CD4-positive, alpha-beta T cell treated with Interleukin-15 for 4 hours (primary cell): Measurements from ENCODE around the gene C6orf120.

Experiments used
- DNase-seq: peaks from one replicate; pipeline ENCODE4 v3.0.0-alpha.2; 2020; ENCODE audit warnings: low spot score

The C6orf120 gene

DNA sequence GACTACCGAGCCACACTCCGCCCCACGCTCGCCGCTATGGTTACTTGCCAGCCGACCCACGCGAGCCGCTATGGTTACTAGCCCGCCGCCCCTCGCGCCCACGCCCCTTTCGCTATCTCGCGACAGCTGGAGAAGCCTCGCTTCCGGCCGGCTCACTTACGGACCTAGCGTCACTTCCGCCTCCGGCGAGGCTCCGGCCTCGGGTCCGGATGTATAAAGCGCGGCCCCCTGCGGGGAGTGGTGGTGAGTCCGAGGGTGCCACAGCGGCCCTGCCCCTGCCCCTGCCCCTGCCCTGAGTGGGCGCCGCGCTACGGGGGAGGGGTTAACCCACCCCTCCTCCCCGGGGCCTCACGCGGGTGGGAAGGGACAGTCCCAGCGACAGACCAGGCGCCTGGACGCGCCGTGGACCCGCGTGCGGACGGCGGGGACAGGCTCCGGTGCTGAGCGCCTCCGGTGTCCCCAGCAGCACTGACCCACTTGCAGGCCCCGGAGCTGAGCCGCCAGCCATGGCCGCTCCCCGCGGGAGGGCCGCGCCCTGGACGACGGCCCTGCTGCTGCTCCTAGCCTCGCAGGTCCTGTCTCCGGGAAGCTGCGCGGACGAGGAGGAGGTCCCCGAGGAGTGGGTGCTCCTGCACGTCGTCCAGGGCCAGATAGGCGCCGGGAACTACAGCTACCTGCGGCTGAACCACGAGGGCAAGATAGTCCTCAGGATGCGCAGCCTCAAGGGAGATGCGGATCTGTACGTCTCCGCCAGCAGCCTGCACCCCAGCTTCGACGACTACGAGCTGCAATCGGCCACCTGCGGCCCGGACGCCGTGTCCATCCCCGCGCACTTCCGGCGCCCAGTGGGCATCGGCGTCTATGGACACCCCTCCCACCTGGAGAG lies at the start of gene C6orf120, which contains the start of gene WDR27:
TSS of gene C6orf120 (plus strand) at position 173 of the 886 bp plus-strand sequence. CDS start at position 507, 334 bp downstream.
TSS of gene WDR27 (minus strand) at position 76 of the 886 bp plus-strand sequence. CDS start 13,024 bp downstream, outside the sequence.
- peak; percentile 96 for DNase-seq

DNA sequence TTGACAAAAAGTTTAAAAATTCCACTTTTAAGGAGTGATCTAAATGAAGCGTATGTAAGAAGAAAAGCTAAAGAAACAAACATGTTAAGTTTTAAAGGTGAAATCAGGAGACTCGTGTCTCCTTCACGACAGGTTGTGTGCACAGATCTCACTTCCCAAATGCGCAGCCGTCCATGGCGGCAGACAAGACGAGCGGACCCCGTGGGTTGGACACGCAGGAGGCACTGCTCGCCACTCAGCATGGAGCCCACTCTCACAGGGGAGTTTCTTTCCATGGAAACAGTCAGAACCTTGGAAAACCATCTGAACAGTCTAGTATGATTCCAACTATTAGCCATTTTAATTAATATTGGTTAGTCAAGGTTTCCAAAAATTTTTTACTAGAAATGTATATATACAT lies 49.0 kb upstream of the C6orf120 start:
- DNase-seq = no peak

DNA sequence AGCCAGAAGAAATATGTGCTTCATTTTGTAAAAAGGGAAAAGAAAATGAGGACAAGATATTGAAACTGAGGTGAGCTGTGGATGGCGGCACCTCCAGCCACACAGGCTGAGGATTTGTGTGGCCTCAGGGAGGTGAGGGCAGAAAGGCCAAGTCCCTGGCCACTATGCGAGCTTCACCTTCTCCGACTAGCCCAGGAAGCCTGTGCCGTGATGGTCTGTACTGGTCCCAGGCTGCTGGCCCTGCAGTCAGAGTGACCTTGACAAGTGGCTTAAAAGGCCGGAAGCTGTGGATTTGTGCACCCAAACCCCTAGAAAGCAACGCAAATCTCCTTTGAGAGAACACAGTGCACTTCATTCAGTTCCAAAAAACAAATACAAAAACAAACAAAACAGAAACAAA lies 48.2 kb upstream of the C6orf120 start:
- DNase-seq = no peak

DNA sequence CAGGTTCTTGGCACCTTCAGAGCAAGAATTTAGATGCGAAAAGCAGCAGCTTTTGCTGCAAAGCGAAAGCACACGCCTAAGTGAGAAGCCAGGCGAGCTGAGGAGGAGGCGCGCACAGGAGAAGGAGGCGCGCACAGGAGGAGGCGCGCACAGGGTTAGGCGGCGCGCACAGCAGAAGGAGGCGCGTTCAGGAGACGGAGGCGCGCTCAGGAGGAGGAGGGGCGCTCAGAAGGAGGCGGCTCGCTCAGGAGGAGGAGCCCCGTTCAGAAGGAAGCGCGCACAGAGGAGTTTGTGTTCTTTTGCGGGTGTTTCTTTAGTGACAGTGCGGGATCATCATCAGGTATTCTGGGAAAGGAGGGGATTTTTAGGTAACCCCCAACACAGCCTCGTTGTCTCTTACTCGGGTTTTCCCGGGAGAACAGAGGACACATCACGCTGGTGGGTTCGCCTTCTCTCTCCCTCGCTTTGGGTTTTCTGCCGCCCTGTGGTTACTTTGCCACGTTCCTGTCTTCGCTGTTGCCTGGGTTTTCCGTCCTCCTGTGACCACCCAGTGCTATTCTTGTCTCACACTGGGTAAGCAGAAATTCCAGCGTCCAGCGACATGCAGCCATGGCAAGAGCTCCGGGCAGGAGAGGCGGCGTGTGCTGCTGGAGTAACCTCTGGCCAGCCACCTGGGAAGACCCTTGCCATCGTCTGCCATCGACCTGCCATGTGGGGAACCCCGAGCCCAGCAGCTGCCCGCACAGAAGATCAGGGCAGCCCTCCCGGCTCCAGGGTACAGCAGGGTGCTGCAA lies 47.1 kb upstream of the C6orf120 start:
- DNase-seq = no peak

DNA sequence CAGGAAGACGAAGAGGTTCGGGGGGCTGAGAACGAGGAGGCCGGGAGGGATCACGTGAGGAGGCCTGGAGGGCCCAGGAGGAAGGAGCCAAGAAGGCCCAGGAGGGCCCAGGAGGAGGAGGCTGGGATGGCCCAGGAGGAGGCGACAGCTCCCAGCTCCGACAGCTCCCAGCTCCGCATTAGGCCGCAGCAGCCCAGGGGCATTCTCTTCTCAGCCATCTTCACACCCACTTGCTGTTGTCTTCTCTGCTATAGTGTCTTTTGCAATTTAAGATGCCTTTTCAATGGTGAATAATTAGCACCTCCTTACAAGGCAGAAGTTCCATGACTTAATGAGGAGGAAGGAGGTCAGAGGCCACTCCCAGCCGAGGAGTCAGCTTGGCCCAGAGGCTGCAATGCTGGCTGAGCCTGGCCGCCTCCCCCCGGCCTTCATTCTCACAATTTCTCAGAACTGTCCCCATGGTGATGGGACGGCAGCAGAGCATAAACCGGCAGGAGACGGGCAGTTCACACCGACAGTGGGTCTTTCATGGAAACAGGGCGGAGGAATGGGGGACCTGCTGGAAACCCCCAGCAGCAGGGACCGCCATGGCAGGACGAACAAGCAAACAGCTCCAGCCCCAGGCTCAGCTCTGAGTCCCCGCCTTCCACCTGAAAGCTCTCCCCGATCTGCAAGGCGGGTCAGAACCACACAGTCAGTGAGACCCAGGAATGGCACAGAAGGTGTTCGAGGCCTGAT lies 45.2 kb upstream of the C6orf120 start:
- DNase-seq = no peak

DNA sequence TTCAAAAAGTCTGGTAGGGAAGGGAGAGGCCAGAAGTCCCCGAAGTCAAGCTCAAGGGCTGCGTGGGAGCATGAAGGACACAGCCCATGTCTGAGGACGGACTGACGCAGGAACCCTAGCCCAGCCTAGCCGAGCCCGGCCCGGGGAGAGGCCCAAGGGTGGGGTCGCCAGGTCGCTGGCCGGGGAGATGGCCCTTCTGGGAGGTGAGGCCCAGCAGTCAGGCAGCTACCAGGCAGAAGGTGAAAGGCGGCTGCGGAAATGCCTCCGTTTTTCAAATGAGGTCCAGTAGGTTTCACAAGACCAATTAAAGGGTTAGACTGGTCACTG lies 44.7 kb upstream of the C6orf120 start:
- no peak for DNase-seq

DNA sequence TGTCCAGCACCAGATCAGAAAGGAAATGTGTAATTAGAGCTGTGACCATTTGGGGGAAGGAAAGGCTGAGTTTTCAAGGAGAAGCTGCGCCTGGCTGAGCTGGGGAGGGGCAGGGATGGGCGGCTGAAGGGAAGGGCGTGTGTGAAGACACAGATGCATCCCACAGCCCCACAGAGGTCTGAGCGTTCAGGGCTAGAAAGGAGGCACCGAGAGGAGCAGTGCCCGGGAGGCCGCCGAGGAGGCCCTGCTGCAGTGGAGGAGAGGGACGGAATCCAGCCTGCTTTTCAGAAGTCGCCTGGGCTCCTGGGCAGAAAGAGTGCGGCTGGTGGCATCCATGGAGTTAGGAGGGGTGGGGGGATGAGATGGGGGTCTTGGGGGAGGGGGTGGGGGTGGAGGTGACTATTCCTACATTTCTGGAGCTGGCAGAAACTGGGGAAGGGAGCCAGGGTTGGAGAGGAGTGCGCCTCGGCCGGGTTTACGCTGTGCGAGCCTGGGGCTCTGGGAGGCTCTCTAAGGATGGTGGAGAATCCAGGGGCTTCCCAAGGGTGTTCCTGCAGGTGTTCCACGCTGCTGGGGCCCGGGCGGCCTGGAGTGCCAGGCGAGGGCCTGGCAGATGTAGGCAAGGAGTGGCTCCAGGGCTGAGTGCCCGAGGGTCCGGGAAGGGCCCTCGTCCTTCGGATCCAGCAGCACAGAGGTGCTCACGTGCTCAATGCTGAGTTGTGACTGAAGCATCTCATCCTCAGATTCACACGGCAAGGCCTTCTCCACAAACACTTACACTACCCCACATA lies 41.9 kb upstream of the C6orf120 start:
- DNase-seq = no peak

DNA sequence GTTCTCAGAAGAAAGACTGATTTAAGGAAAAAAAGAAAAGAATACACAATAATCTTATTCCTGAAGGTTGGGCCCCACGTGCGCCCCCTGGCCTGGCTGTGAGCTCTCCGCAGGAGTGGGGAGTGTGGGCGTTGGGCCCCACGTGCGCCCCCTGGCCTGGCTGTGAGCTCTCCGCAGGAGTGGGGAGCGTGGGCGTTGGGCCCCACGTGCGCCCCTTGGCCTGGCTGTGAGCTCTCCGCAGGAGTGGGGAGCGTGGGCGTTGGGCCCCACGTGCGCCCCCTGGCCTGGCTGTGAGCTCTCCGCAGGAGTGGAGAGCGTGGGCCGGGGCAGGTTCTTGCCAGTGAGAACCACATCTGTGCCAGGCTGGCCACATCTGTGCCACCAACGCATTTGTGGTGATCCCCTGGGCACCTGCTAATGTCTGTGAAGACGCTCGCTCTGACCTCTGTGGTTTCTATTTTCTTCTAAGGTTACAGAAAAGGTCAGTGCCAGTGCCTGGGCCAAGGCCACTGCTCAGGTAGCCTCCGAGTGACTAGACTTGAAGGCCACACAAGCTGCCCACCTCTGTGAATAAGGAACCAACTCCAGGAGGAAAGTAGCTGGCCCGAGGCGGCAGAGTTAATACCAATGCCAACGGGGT lies 41.1 kb upstream of the C6orf120 start:
- no peak for DNase-seq

DNA sequence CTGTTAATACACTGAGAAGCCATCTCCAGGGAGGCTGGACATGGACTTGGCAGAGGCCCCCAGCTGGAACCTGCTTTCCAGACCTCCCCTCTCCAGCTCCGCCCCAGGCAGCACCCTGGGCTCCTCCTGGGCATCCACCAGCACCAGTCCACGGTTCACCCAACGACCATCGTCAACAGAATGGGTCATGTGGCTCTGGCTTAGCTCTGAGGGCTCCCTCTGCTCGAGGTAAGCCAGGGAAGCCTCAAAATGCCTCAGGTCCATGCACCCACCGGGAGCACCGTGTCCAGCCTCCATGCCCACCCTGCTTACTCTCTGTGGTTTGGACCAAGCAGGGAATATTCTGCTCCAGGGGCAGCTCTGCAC lies 40.6 kb upstream of the C6orf120 start:
- DNase-seq = no peak

DNA sequence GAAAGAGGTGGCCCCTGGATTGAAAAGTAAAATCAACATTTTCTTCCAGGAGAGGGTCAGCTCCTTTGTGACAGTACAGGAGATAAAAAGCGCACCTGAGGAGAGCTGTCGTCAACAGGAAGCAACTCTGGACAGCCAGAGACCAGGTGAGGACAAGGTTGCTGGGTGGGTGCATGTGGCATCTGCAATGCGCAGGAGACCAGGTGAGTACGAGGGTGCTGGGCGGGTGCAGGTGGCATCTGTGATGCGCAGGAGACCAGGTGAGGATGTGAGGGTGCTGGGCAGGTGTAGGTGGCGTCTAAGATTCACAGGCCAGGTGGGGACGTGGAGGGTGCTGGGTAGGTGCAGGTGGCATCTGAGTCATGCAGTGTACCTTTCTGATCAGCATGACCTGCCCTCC lies 38.5 kb upstream of the C6orf120 start:
- DNase-seq = no peak

DNA sequence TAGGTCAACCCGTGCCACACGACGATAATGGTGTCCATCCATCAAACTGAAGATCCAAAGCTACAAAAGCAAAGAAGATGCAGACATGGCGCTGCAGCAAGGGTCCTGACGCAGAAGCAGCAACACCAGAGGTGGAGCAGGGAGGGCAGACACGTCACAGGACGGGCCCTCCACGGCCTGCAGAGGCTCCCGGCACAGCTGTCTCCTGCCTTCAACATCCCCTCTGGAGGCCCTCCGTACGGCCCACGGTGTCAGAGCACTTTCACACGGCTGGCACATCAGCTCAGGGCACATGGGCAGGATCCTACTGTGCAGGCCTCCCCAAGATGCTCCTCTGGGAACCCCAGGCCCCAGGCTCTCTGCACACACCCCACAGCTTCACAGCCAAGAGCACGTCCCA lies 37.7 kb upstream of the C6orf120 start:
- no peak for DNase-seq

DNA sequence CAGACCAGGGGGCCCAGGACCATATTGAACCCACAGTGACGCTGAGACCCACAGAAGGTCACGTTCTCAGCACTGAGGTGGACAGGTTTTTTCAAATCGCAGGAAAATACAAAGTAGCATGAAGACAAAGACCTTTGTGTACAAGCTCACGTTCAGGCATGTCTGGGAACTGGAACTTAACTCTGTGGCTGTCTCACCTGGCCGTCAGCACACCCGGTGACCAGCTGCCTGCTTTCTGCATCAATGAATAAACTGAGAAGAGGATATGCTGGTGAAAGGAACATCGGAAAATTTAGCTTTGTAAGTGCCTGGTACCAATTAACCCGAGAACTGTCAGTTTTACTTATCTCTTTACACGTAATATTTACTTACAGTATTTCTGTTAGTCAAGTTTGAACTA lies 36.6 kb upstream of the C6orf120 start:
- DNase-seq = no peak

DNA sequence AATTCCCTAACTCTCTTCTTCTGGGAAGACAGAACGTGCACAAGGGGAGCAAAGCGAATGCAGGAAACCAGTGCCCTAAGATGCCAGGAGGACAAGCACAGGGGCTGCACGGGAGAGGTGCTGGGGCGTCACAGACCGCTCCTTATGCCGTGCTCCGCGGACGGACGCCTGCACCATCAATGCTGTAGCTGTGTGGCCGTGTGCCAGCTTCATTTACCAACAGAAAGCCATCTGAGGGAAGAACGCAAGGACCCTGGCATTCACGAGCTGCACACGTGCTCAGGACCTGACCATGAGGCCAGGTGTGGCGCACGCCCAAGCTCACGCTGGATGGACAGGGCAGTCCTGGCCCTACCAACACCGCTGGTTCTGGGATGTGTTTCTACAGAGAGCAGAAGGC lies 35.5 kb upstream of the C6orf120 start:
- DNase-seq = no peak

DNA sequence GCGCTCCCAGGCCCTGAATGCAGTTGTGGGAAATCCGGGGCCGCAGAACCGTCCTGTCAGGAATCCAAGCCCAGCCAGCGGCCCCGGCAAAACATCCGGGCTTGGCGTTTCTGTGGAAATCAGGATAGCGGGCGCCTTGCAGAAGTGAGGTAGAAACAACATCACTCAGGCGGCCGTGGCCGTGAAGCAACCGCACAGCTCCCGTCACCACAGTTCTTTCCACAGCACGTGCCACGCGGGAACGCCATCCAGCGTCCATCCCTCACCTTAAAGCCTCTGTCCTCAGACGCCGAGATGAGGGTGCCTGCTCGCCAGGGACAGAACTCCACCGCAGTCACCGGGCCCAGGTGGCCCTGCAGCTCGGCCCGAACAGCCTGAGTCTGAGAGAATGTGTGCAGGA lies 34.2 kb upstream of the C6orf120 start:
- no peak for DNase-seq

DNA sequence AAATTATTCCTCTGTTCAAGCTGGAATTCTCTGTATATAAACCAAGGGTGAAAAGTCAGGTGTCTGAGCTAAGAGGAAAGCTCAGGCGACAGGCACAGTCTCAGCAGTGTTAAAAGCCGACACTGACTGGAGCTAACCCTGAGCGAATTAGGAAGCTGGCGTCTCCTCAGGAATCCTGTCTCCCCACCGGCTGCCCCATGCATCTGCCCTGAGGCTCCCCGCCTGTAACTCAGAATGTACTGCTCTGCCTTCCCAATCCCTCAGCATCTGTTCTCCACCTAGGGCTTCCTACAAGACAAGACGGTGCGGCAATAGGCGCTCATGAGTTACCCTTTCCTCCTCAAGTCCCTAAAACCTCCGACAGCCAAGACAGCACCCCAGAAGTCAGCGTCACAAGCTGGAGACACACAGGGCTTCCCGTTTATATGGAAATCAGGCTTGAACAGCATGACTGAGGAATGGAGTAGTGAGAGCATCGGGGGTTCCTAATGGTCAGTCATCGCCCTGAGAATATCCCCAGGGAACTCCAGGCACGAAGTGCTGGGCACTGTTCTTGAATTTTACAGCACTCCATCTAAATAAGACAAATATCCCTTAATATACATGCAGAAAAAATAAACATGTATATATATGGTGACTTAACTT lies 33.6 kb upstream of the C6orf120 start:
- DNase-seq = no peak

DNA sequence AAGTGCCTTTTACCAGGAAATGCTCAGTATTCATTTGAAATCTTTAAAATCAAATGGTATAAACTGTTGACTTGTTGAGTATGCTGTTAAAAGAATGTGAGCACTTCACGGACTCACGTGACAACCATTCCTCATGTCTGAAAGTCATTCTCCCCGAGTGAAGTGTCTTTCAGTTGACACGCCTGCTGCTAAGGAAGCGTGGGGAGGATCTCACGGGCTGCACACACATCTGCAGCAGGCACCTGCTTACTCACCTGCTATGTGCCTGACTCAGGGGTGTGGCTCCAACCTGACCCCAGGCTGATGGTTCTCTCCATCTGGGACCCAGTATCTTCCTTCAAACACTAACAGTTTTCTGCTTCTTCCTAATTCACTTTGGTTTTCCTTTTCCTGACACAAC lies 32.8 kb upstream of the C6orf120 start:
- no peak for DNase-seq

DNA sequence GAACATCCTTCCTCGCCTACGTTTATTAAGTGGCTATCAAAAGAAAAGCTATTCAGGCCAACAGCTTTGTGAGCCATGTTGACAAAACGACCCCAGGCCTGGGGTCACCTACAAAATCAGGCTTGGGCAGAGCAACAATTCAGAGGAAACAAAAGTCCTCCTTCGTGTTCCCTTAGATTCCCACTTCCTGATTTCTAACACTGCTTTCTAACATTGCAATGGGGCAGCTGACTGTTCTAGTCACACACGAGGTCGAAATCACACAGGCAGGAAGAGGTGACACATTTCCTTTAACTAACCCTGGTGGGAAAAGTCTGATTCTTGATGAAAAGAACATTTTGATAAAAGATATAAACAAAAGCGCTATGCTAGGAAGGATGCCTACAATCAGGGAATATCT lies 32.0 kb upstream of the C6orf120 start:
- no peak for DNase-seq

DNA sequence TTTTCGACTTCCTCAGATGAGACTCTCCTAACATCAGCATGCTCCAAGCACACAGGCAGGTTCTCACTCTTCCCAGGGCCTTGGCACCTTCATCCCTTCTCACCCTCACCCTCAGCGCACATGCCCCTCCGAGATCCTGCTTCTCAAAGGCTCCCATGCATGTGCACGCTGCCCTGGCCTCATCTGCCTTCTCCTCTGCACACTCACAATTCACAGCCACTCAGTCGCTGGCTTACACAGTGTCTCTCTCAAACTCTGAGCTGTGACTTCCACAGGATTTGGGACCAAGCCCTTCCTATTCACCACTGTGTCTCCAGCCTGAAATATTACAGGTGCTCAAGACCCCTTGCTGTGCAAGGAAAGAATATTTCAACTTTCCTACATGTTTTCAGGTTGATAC lies 30.4 kb upstream of the C6orf120 start:
- DNase-seq = no peak

DNA sequence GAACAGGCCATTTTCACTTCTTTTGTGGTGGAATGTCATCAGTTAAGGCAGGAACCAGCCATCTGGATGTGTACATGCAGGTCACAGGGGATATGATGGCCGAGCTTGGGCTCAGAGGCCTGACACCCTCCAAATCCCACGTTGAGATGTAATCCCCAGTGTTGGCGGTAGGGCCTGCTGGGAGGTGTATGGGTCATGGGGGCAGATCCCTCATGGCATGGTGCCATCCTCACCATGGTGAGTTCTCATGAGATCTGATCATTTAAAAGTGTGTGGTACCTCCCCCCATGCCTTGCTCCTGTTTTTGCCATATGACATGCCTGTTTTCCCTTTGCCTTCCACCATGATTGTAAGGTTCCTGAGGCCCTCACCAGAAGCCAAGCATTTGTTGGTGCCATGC lies 26.9 kb upstream of the C6orf120 start:
- DNase-seq = no peak

DNA sequence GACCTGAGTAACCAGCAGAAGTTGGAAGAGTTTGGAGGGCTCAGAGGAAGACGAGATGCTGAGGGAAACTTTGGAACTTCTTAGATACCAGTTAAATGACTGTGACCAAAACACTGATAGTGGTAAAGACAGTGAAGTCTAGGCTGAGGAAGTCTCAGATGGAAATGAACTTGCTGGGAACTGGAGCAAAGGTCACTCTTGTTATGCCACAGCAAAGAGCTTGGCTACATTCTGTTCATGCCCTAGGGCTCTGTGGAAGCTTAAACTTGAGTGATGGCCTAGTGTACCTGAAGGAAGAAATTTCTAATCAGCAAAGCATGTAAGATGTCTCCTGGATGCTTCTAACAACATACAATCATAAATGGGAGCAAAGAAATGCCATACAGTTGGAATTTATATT lies 24.8 kb upstream of the C6orf120 start:
- DNase-seq = no peak

DNA sequence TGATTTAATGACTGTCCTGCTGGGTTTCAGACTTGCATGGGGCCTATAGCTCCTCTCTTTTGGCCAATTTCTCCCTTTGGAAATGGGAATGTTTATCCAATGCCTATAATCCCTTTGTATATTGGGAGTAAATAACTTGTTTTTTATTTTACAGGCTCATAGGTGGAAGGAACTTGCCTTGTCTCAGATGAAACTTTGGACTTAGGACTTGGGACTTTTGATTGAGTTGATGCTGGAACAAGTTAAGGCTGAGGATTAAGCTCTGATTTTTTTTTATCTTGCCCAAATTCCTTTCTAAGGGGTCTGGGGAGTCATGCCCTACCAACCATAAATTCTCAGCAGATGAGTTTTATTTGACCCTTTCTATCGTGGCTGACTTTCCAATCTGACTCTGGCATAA lies 23.6 kb upstream of the C6orf120 start:
- DNase-seq = no peak
